NOMO-1 (cell line): ENCODE data around the gene DIP2C.
"Not testable (repeated sequence)": the region's sequence is repeated elsewhere in the genome, so short reads cannot be mapped to it uniquely, and the experiment has no call there.

ENCODE experiments used
- DNase-seq, 2 experiments: peaks; one replicate each; lab custom pipeline; 2025; ENCODE audit not compliant: unreplicated experiment in 2 of 2; lab: John Stamatoyannopoulos, UW

Gene DIP2C

GRCh38 chr10:475709-476454, 213.6 kb downstream of the DIP2C start:
- DNase-seq: no peak

GRCh38 chr10:474946-475345, 214.5 kb downstream of the DIP2C start:
- no peak for DNase-seq

GRCh38 chr10:474406-474805, 215.1 kb downstream of the DIP2C start:
- no peak for DNase-seq

GRCh38 chr10:472241-472910, 217.1 kb downstream of the DIP2C start:
- no peak for DNase-seq

GRCh38 chr10:470339-471003, 219.0 kb downstream of the DIP2C start:
- no peak for DNase-seq

- no peak for DNase-seq
Observed at GRCh38 chr10:469947-470338, 219.5 kb downstream of the DIP2C start.

- DNase-seq: no peak
Observed at GRCh38 chr10:459743-460142, 229.7 kb downstream of the DIP2C start.

GRCh38 chr10:458421-458851, 231.0 kb downstream of the DIP2C start:
- DNase-seq: no peak

GRCh38 chr10:456486-456885, 233.0 kb downstream of the DIP2C start:
- no peak for DNase-seq

GRCh38 chr10:454860-455259, 234.6 kb downstream of the DIP2C start:
- no peak for DNase-seq

- DNase-seq: no peak
Observed at GRCh38 chr10:453647-454046, 235.8 kb downstream of the DIP2C start.

GRCh38 chr10:452512-453426, 236.7 kb downstream of the DIP2C start:
- DNase-seq: no peak

- DNase-seq: no peak
Observed at GRCh38 chr10:451856-452255, 237.6 kb downstream of the DIP2C start.

- DNase-seq: peak in 1 of 2 experiments; percentile 51
Observed at GRCh38 chr10:451021-451471, 238.4 kb downstream of the DIP2C start.

- no peak for DNase-seq
Observed at GRCh38 chr10:450463-450862, 239.0 kb downstream of the DIP2C start.

GRCh38 chr10:449331-449730, 240.1 kb downstream of the DIP2C start:
- not testable (repeated sequence) for DNase-seq

- DNase-seq: no peak
Observed at GRCh38 chr10:443459-443858, 246.0 kb downstream of the DIP2C start.

GRCh38 chr10:442209-442608, 247.3 kb downstream of the DIP2C start:
- no peak for DNase-seq

GRCh38 chr10:441659-442058, 247.8 kb downstream of the DIP2C start:
- DNase-seq: no peak

- DNase-seq: no peak
Observed at GRCh38 chr10:440127-440526, 249.3 kb downstream of the DIP2C start.
